ENCODE measurements around the gene FAM83G.

GRCh38 chr17:18950944-18951905 lies 53.3 kb downstream of the FAM83G start:
- TF ChIP-seq, protein P1, sequence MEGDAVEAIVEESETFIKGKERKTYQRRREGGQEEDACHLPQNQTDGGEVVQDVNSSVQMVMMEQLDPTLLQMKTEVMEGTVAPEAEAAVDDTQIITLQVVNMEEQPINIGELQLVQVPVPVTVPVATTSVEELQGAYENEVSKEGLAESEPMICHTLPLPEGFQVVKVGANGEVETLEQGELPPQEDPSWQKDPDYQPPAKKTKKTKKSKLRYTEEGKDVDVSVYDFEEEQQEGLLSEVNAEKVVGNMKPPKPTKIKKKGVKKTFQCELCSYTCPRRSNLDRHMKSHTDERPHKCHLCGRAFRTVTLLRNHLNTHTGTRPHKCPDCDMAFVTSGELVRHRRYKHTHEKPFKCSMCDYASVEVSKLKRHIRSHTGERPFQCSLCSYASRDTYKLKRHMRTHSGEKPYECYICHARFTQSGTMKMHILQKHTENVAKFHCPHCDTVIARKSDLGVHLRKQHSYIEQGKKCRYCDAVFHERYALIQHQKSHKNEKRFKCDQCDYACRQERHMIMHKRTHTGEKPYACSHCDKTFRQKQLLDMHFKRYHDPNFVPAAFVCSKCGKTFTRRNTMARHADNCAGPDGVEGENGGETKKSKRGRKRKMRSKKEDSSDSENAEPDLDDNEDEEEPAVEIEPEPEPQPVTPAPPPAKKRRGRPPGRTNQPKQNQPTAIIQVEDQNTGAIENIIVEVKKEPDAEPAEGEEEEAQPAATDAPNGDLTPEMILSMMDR (IDR thresholded peaks at IDR 0.05; ENCODE audit: poor library complexity): no peak
- TF ChIP-seq EZH2 (IDR thresholded peaks at IDR 0.05; ENCODE audit: borderline replicate concordance): no peak
- TF ChIP-seq EZH2phosphoT487 (IDR thresholded peaks at IDR 0.05; ENCODE audit: low read depth, severe bottlenecking, unreplicated experiment): no peak

Data from hepatocyte (in vitro differentiated cells).